Endodermal cell (in vitro differentiated cells): ENCODE results near the gene SCN3A. TPM values are rescaled to one million over a fixed set of nuclear protein-coding genes. Genes with fewer than 3 reads are reported as not detected.

Experiments used
- DNase-seq: peaks from one replicate; pipeline ENCODE4 v3.0.0-alpha.2; 2017
- H3K27ac ChIP-seq: 2 replicates; pipeline ENCODE4 v1.5.1; 2013; ENCODE audit warnings: mild to moderate bottlenecking, low read depth, low read length, moderate library complexity
- H3K27me3 ChIP-seq: 2 replicates; pipeline ENCODE4 v1.6.1; 2013; ENCODE audit warnings: mild to moderate bottlenecking, low read length, moderate library complexity; ENCODE audit not compliant: insufficient read depth, control insufficient read depth, poor library complexity, severe bottlenecking
- H3K36me3 ChIP-seq: 2 replicates; pipeline ENCODE4 v1.7.0; 2013; ENCODE audit warnings: mild to moderate bottlenecking, low read length, moderate library complexity; ENCODE audit not compliant: control insufficient read depth, insufficient read depth
- H3K4me1 ChIP-seq: one replicate; pipeline ENCODE4 v1.7.0; 2013; ENCODE audit warnings: low read length; ENCODE audit not compliant: control insufficient read depth, insufficient read depth
- H3K4me3 ChIP-seq: 2 replicates; pipeline ENCODE4 v1.5.1; 2013; ENCODE audit warnings: mild to moderate bottlenecking, low read length, moderate library complexity
- H3K9ac ChIP-seq: 2 replicates; pipeline ENCODE4 v1.6.1; 2013; ENCODE audit warnings: mild to moderate bottlenecking, low read length, moderate library complexity; ENCODE audit not compliant: poor library complexity, severe bottlenecking; ENCODE audit errors: extremely low read depth
- H3K9me3 ChIP-seq: 2 replicates; pipeline ENCODE4 v1.6.1; 2013; ENCODE audit warnings: mild to moderate bottlenecking, low read length, moderate library complexity; ENCODE audit not compliant: control insufficient read depth
- H3K27ac Mint-ChIP-seq: 2 replicates; pipeline ENCODE4 v1.8.0; 2020; ENCODE audit warnings: mixed read lengths
- H3K27me3 Mint-ChIP-seq: 2 replicates; pipeline ENCODE4 v1.8.0; 2021; ENCODE audit warnings: mild to moderate bottlenecking, mixed read lengths; ENCODE audit not compliant: insufficient read depth
- H3K36me3 Mint-ChIP-seq: 2 replicates; pipeline ENCODE4 v1.8.0; 2020; ENCODE audit warnings: low read depth, mixed read lengths
- H3K4me1 Mint-ChIP-seq: 2 replicates; pipeline ENCODE4 v1.8.0; 2020; ENCODE audit warnings: mixed read lengths
- H3K4me3 Mint-ChIP-seq: 2 replicates; pipeline ENCODE4 v1.8.0; 2020; ENCODE audit warnings: mild to moderate bottlenecking, moderate library complexity, mixed read lengths
- H3K9me3 Mint-ChIP-seq: 2 replicates; pipeline ENCODE4 v1.8.0; 2020; ENCODE audit warnings: mild to moderate bottlenecking, mixed read lengths
- CTCF ChIP-seq: fragments of 200-600 bp; sonication (generic); conservative IDR thresholded peaks from 2 replicates; pipeline ENCODE4 v1.5.0; 2021; ENCODE audit warnings: antibody characterized with exemption, mild to moderate bottlenecking
- WGBS, 2 experiments: methylation state at CpG; one replicate each; pipeline versions ENCODE4 v1.1.5 to v1.1.7; 2013; ENCODE audit warnings: missing lambda C conversion rate in 2 of 2, mixed read lengths in 1 of 2; ENCODE audit not compliant: insufficient coverage in 1 of 2, insufficient read length in 1 of 2; 5-methylcytosine and 5-hydroxymethylcytosine counted together
- total RNA-seq, 2 donors: library from RNA; stranded (reverse); fragmentation: NEBNext Ultra II Directional in 1 of 2; extraction: Animal tissue kit (Norgen Biotek cat#: 25700) in 1 of 2; gene quantifications; 2 replicates in 1 of 2; 3 replicates in 1 of 2; pipeline ENCODE4 v1.2.1, GENCODE V29; 2021

The SCN3A gene
- total RNA-seq, 2 donors from 2014 or later: 0.09 to 0.24 TPM

- no peaks in the 10 kb centered on the region for H3K4me1 ChIP-seq
- peaks cover 18% of the 10 kb centered on the region for H3K9me3 ChIP-seq
- TF ChIP-seq CTCF: no peak
- H3K9me3 Mint-ChIP-seq: peaks cover 12% of the 10 kb centered on the region
- H3K27me3 ChIP-seq: no peaks in the 10 kb centered on the region
- H3K36me3 ChIP-seq: no peaks in the 10 kb centered on the region
- peaks cover 23% of the 10 kb centered on the region for H3K4me1 Mint-ChIP-seq
- H3K4me3 Mint-ChIP-seq: no peak overlapping the region
- H3K27ac Mint-ChIP-seq: peak overlapping the region; percentile 88
- peak; percentile 68 for DNase-seq
- 79% methylated on average over 7 to 9 of the region's 9 CpGs for WGBS, 2 experiments
- no peaks in the 10 kb centered on the region for H3K27me3 Mint-ChIP-seq
- H3K27ac ChIP-seq: peak overlapping the region; percentile 24
- H3K36me3 Mint-ChIP-seq: no peaks in the 10 kb centered on the region
- no peak overlapping the region for H3K9ac ChIP-seq
- no peak overlapping the region for H3K4me3 ChIP-seq
Observed at GRCh38 chr2:165070076-165070475, 133.8 kb downstream of the SCN3A start.

GRCh38 chr2:165069151-165069550, 134.7 kb downstream of the SCN3A start:
- Mint-ChIP-seq H3K27me3 (no peaks in the 10 kb centered on the region), H3K4me1 (peaks cover 23% of the 10 kb centered on the region), H3K27ac (peak overlapping the region; percentile 21), H3K4me3 (no peak overlapping the region), H3K9me3 (peaks cover 8% of the 10 kb centered on the region), H3K36me3 (no peaks in the 10 kb centered on the region)
- Histone ChIP-seq H3K36me3 (no peaks in the 10 kb centered on the region), H3K9me3 (peaks cover 8% of the 10 kb centered on the region), H3K27ac (peak overlapping the region; percentile 64), H3K4me3 (no peak overlapping the region), H3K27me3 (no peaks in the 10 kb centered on the region), H3K9ac (no peak overlapping the region), H3K4me1 (no peaks in the 10 kb centered on the region)
- no peak for DNase-seq
- no peak for TF ChIP-seq CTCF
- WGBS, 2 experiments: 67 to 93% methylated on average over 1 of the region's 1 CpG

GRCh38 chr2:165068487-165068757, 135.4 kb downstream of the SCN3A start:
- H3K27ac Mint-ChIP-seq: peak overlapping the region; percentile 93
- no peak overlapping the region for H3K4me3 ChIP-seq
- H3K9me3 Mint-ChIP-seq: peaks cover under 1% of the 10 kb centered on the region
- no peaks in the 10 kb centered on the region for H3K27me3 Mint-ChIP-seq
- peaks cover 23% of the 10 kb centered on the region for H3K4me1 Mint-ChIP-seq
- H3K4me1 ChIP-seq: no peaks in the 10 kb centered on the region
- peak overlapping the region; percentile 49 for H3K4me3 Mint-ChIP-seq
- DNase-seq: no peak
- no peak overlapping the region for H3K9ac ChIP-seq
- TF ChIP-seq CTCF: no peak
- H3K27ac ChIP-seq: peak overlapping the region; percentile 95
- H3K36me3 ChIP-seq: no peaks in the 10 kb centered on the region
- H3K9me3 ChIP-seq: peaks cover 1% of the 10 kb centered on the region
- no peaks in the 10 kb centered on the region for H3K36me3 Mint-ChIP-seq
- no peaks in the 10 kb centered on the region for H3K27me3 ChIP-seq
